HepG2 (cell line): ENCODE results near the gene ITGB1. TPM values are rescaled to one million over a fixed set of nuclear protein-coding genes. Genes with fewer than 3 reads are reported as not detected.
A peak's percentile ranks its signal among the peaks of the same experiment; 100 is the strongest.

ENCODE experiments used
- ATAC-seq: fragments of 200-7000 bp; cut with Tn5 transposase; 3 replicates; pipeline ENCODE4 v1.9.1; 2020; ENCODE audit warnings: mild to moderate bottlenecking, moderate library complexity
- BruUV-seq: library from RNA; stranded (reverse); fragments of 400-500 nt; replicated peaks from 2 replicates; lab custom pipeline; 2021; lab: Mats Ljungman, UMichigan
- CTCF ChIA-PET: fragments of 300-600 bp; formaldehyde crosslinking; extraction: SDS; loops from one replicate; lab custom pipeline; 2021; ENCODE audit warnings: low total read pairs, inconsistent platforms, low intra/inter-chr PET ratio; lab: Yijun Ruan, JAX
- POLR2A ChIA-PET: fragments of 350-600 bp; sonication (Branson Sonifier 250); formaldehyde crosslinking; loops from one replicate; lab custom pipeline; 2020; ENCODE audit warnings: antibody characterized with exemption, inconsistent platforms; lab: Yijun Ruan, JAX
- DNase-seq: peaks from one replicate; pipeline ENCODE4 v3.0.0-alpha.2; 2015; ENCODE audit warnings: low spot score
- FAIRE-seq: peaks from 3 replicates; lab custom pipeline; 2011; peaks lifted over from hg19 to GRCh38; lab: Jason Lieb, UNC
- H2AFZ ChIP-seq: one replicate; pipeline ENCODE4 v1.6.1; 2011; ENCODE audit warnings: low read length, inconsistent platforms
- H3K27ac ChIP-seq: fragments of 300-600 bp; 3 replicates; pipeline ENCODE4 v1.8.0; 2011; ENCODE audit warnings: mixed run types, mild to moderate bottlenecking, mixed read lengths, low read length, inconsistent platforms; ENCODE audit not compliant: insufficient read depth; ENCODE audit errors: extremely low read length
- H3K27me3 ChIP-seq, 2 experiments: fragments of 200-600 bp in 1 of 2; 2 replicates in 1 of 2; 3 replicates in 1 of 2; pipeline versions ENCODE4 v1.6.0 to v1.8.0; 2011; ENCODE audit warnings: low read length in 2 of 2, mild to moderate bottlenecking in 2 of 2, moderate library complexity in 2 of 2, inconsistent platforms in 1 of 2; ENCODE audit not compliant: insufficient read depth in 2 of 2, control insufficient read depth in 1 of 2
- H3K36me3 ChIP-seq, 2 experiments: fragments of 200-600 bp in 1 of 2; replicated peaks in 1 of 2; 2 replicates in 1 of 2; 3 replicates in 1 of 2; pipeline versions ENCODE4 v1.5.1 to v1.8.0; 2011; ENCODE audit warnings: low read length in 2 of 2, inconsistent platforms in 1 of 2; ENCODE audit not compliant: insufficient read depth in 2 of 2, control insufficient read depth in 1 of 2
- H3K4me1 ChIP-seq: 2 replicates; pipeline ENCODE4 v1.5.1; 2012; ENCODE audit warnings: low read length, inconsistent platforms; ENCODE audit not compliant: insufficient read depth
- H3K4me2 ChIP-seq: 2 replicates; pipeline ENCODE4 v1.6.0; 2011; ENCODE audit warnings: low read depth, low read length, inconsistent platforms
- H3K4me3 ChIP-seq, 3 experiments: fragments of 200-600 bp in 1 of 3; sonication (generic), shearing (Covaris generic) in 1 of 3; replicated peaks in 1 of 3; 2 replicates each; pipeline ENCODE4 v1.5.1; 2011 to 2016; ENCODE audit warnings: low read length in 3 of 3, inconsistent platforms in 2 of 3, low read depth in 2 of 3, mild to moderate bottlenecking in 2 of 3, control low read depth in 1 of 3, mixed read lengths in 1 of 3; ENCODE audit not compliant: insufficient read depth in 1 of 3
- H3K79me2 ChIP-seq: one replicate; pipeline ENCODE4 v1.6.1; 2011; ENCODE audit warnings: low read length, inconsistent platforms; ENCODE audit not compliant: insufficient read depth
- H3K9ac ChIP-seq: 2 replicates; pipeline ENCODE4 v1.6.0; 2011; ENCODE audit warnings: mild to moderate bottlenecking, low read depth, low read length, inconsistent platforms; ENCODE audit not compliant: insufficient read depth
- H3K9me3 ChIP-seq: 2 replicates; pipeline ENCODE4 v1.5.1; 2012; ENCODE audit warnings: mild to moderate bottlenecking, low read length
- H4K20me1 ChIP-seq: 2 replicates; pipeline ENCODE4 v1.6.0; 2011; ENCODE audit warnings: inconsistent platforms, mild to moderate bottlenecking, low read length, moderate library complexity; ENCODE audit not compliant: insufficient read depth
- BATF2 ChIP-seq: sonication (generic); formaldehyde crosslinking; IDR thresholded peaks from 2 replicates; pipeline ENCODE4 v1.8.0; 2022; ENCODE audit warnings: mild to moderate bottlenecking, missing genetic modification reagents, moderate library complexity
- GFI1 ChIP-seq: sonication (generic); formaldehyde crosslinking; IDR thresholded peaks from 2 replicates; pipeline ENCODE4 v1.5.0; 2020; ENCODE audit warnings: missing genetic modification reagents, mild to moderate bottlenecking, borderline replicate concordance
- GMEB2 ChIP-seq: IDR thresholded peaks from 2 replicates; pipeline ENCODE4 v1.6.1; 2016; ENCODE audit warnings: missing biosample characterization, missing genetic modification reagents, low read depth
- GTF3A ChIP-seq: sonication (generic); formaldehyde crosslinking; conservative IDR thresholded peaks from 2 replicates; pipeline ENCODE4 v1.4.0; 2020; ENCODE audit warnings: mild to moderate bottlenecking, missing genetic modification reagents
- JUNB ChIP-seq: sonication (generic); formaldehyde crosslinking; IDR thresholded peaks from 2 replicates; pipeline ENCODE4 v1.8.0; 2022; ENCODE audit warnings: missing genetic modification reagents, mild to moderate bottlenecking, borderline replicate concordance
- MAFF ChIP-seq: IDR thresholded peaks from 2 replicates; pipeline ENCODE4 v1.6.1; 2011; ENCODE audit warnings: low read depth, low read length, improper control_type of control experiment
- MAFK ChIP-seq, 2 experiments: IDR thresholded peaks in 1 of 2; conservative IDR thresholded peaks in 1 of 2; 2 replicates each; pipeline ENCODE4 v1.6.1; 2011; ENCODE audit warnings: improper control_type of control experiment in 2 of 2, low read length in 2 of 2
- MIER3 ChIP-seq: IDR thresholded peaks from 2 replicates; pipeline ENCODE4 v1.6.1; 2016; ENCODE audit warnings: missing compliant biosample characterization, borderline replicate concordance
- NCOA5 ChIP-seq: sonication (generic); formaldehyde crosslinking; IDR thresholded peaks from 2 replicates; pipeline ENCODE4 v1.4.0; 2020; ENCODE audit warnings: missing genetic modification reagents
- TBL1XR1 ChIP-seq: fragments of 150-350 bp; IDR thresholded peaks from 2 replicates; pipeline ENCODE4 v1.6.1; 2014; ENCODE audit warnings: borderline replicate concordance, low read length; ENCODE audit not compliant: partially characterized antibody
- TFAP4 ChIP-seq: sonication (generic); IDR thresholded peaks from 2 replicates; pipeline ENCODE4 v1.6.1; 2016; ENCODE audit warnings: low read depth, borderline replicate concordance
- ZNF598 ChIP-seq: sonication (generic); formaldehyde crosslinking; IDR thresholded peaks from 2 replicates; pipeline ENCODE4 v1.5.1; 2020; ENCODE audit warnings: mild to moderate bottlenecking, missing genetic modification reagents, borderline replicate concordance
- ZNF766 ChIP-seq: sonication (generic); formaldehyde crosslinking; IDR thresholded peaks from 2 replicates; pipeline ENCODE4 v1.5.0; 2020; ENCODE audit warnings: missing genetic modification reagents, borderline replicate concordance
- ZNF792 ChIP-seq: IDR thresholded peaks from 2 replicates; pipeline ENCODE4 v1.6.1; 2016
- WGBS: methylation state at CpG from one replicate; pipeline ENCODE4 v1.1.6; 2017; ENCODE audit warnings: low lambda C conversion rate; 5-methylcytosine and 5-hydroxymethylcytosine counted together
- in situ Hi-C: cut with HindIII; loops from 2 replicates; pipeline ENCODE4 v1.10.0; 2017; ENCODE audit warnings: low pct_unique_long_range_greater_than_20kb; ENCODE audit not compliant: extremely low pct_ligation_motif_present
- intact Hi-C: fragments of 100-400 bp; cut with micrococcal nuclease; formaldehyde crosslinking; loops from one replicate; pipeline ENCODE4 v1.10.0; 2022; ENCODE audit not compliant: unreplicated experiment
- polyA plus RNA-seq, 8 experiments: library from polyadenylated mRNA; depleted of rRNA in 3 of 8; stranded (reverse) in 7 of 8; unstranded in 1 of 8; fragments of >200 nt; fragmentation: Illumina TruSeq in 4 of 8; extraction: Trizol in 4 of 8; gene quantifications; 2 replicates each; pipeline versions ENCODE4 v1.2.1 to v1.2.3, GENCODE V29; 2011 to 2016; ENCODE audit warnings: low read depth in 4 of 8, missing spikeins in 1 of 8, mixed read lengths in 1 of 8; ENCODE audit not compliant: insufficient read depth in 1 of 8
- total RNA-seq, 5 experiments: library from RNA; depleted of rRNA; stranded (reverse); fragments of >200 nt; fragmentation: Illumina TruSeq; extraction: Trizol; gene quantifications; 2 replicates each; pipeline ENCODE4 v1.2.3, GENCODE V29; 2016; ENCODE audit warnings: low read depth in 1 of 5

Gene ITGB1
- total and polyA plus RNA-seq, 2 of the 13 experiments (the other 11 are each of a cell fraction or from before 2014, with no cell fraction given): 190 to 204 TPM

GRCh38 chr10:32877915-32878314, 80.1 kb downstream of the ITGB1 start:
- no peak overlapping the region for H2AFZ ChIP-seq
- no peaks in the 10 kb centered on the region for H3K79me2 ChIP-seq
- H3K4me2 ChIP-seq: no peak overlapping the region
- H4K20me1 ChIP-seq: no peaks in the 10 kb centered on the region
- H3K4me3 ChIP-seq: no peak overlapping the region
- H3K9me3 ChIP-seq: no peaks in the 10 kb centered on the region
- H3K9ac ChIP-seq: no peak overlapping the region
- intact Hi-C loops (no loop called here), in situ Hi-C loops (no loop called here)
- H3K4me1 ChIP-seq: no peaks in the 10 kb centered on the region
- no peak overlapping the region for H3K27ac ChIP-seq
- FAIRE-seq: no peak
- CTCF ChIA-PET: no interaction called here
- no peak for ATAC-seq
- no peaks in the 10 kb centered on the region for H3K27me3 ChIP-seq
- no TSS peak for BruUV-seq
- no peak for DNase-seq
- H3K36me3 ChIP-seq: no peaks in the 10 kb centered on the region
- peak; percentile 31 to 60; a peak in 2 of 4 replicates for TF ChIP-seq MAFK (conservative IDR thresholded peaks at IDR 0.05 in 1 of 2, IDR thresholded peaks at IDR 0.05 in 1 of 2; ENCODE audit: low read length in 2 of 2)
- no peak for TF ChIP-seq ZNF598 (CRISPR knock-in tag)
- peak; percentile 29; the same call in 1 of the 2 replicates for TF ChIP-seq MAFF
- POLR2A ChIA-PET: no interaction called here

- no peak for DNase-seq
- ChIA-PET POLR2A (no interaction called here), CTCF (no interaction called here)
- H3K36me3 ChIP-seq: no peaks in the 10 kb centered on the region
- no peak for TF ChIP-seq GFI1 (CRISPR knock-in tag)
- TF ChIP-seq NCOA5 (CRISPR knock-in tag): no peak
- no peak for TF ChIP-seq JUNB (CRISPR knock-in tag)
- TF ChIP-seq BATF2: no peak
- no peak for TF ChIP-seq GMEB2 (CRISPR knock-in tag)
- TF ChIP-seq MIER3 (CRISPR knock-in tag): no peak
- no peak for TF ChIP-seq TFAP4
- no peak for TF ChIP-seq ZNF792 (CRISPR knock-in tag)
- TF ChIP-seq TBL1XR1: no peak
- TF ChIP-seq GTF3A (CRISPR knock-in tag): no peak
- TF ChIP-seq ZNF766 (CRISPR knock-in tag): no peak
- no peaks in the 10 kb centered on the region for H3K9me3 ChIP-seq
- no peaks in the 10 kb centered on the region for H3K79me2 ChIP-seq
- no peak overlapping the region for H3K4me2 ChIP-seq
- in situ Hi-C loops (no loop called here), intact Hi-C loops (no loop called here)
- FAIRE-seq: no peak
- no peak overlapping the region for H3K4me3 ChIP-seq
- 0% methylated on average over 1 of the region's 1 CpG for WGBS
- H3K4me1 ChIP-seq: no peaks in the 10 kb centered on the region
- H4K20me1 ChIP-seq: no peaks in the 10 kb centered on the region
- no peak overlapping the region for H2AFZ ChIP-seq
- H3K27ac ChIP-seq: no peak overlapping the region
- H3K9ac ChIP-seq: no peak overlapping the region
- H3K27me3 ChIP-seq: no peaks in the 10 kb centered on the region
- ATAC-seq: no peak
- no TSS peak for BruUV-seq
Observed at GRCh38 chr10:32865170-32865569, 92.9 kb downstream of the ITGB1 start.
